NCI-H524 (cell line): Measurements from ENCODE around the gene CELF2.

Experiments used
- DNase-seq, 2 experiments: peaks; one replicate each; lab custom pipeline; 2025; lab: John Stamatoyannopoulos, UW

The CELF2 gene

DNA sequence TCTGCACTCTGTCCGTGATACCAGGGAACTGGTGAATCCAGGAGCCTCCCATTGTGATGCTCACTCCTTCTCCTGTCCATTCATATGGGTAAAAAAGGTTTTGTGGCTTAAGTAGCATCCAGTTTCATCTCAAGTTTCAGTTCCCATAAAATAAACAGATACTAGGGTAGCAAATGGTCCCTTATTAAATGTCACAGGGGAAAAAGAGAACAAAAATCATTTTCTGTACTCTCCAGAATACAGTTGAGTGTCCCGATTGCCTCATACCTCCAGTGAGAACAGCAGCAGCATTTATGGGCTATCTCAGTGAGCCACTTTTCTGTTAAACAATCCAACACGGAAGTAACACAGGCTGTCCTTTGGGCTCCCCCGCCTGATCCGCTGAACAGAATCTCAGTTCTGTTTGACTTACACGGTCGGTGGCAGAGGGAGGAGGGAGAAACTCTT, 179.6 kb downstream of the CELF2 start:
- DNase-seq: peak in 1 of 2 experiments; percentile 4

DNA sequence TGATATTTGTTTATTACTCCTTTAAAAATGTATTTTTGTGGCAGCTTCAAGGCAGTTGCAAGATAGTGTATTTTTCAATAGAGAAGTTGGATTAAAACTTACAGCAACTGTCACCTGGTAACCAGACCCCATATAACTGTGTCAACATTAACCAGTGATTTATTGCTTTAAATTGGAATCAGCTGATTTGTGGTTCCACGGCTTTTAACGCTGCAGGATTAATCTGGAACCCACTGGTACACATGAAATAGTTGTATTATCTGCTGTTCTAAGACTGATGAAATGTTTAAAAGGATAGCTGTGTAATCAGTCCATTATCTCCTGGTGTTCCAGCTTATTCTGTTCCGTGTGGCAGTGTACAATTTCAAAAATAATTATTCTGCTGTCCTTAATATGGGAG, 180.2 kb downstream of the CELF2 start:
- DNase-seq: no peak

DNA sequence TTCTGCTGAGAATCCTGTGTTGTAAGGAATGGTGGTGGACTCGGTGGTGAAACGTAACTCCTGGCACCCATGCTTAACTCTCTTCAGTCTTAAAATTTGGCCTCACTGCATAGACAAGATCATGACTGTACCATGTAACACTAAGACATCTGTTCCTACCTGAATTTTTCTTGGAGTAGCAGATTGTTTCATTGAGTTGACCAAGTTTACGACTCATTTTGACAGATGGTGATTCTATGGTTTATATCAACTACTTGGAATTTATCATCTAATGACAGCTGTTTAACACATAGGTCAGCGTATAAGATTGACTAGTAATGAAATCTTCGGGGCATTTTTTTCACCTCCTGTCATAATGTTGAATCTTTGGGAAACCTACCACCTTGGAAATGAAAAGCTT, 184.2 kb downstream of the CELF2 start:
- DNase-seq: peak; percentile 7 to 76

DNA sequence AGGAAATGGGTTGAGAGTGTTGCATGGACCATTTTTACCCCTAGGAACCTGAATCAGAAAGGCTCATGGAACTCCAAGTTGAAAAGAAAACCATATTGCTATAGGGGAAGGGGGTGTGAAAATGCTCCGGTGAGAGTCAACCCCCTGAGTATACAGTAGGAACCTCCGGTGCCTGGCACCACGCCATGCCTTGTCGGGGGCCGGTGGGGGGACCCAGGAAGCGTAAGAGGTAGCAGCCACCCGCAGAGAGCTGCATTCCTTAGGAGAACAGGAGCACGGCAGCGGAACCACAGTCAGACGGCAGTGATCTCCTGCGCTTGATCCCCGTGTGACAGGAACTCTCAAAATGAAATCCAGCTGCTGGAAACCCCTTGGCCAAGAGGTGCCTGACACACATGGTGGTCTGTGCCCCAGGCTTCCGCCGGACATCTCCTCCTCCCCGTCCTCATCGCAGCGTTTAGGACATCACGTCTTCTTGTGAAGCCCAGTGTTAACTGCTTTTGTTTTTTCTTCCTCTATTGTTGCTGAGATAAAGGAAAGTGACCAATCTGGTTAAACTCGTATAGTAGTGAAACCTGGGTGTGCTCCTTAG, 186.8 kb downstream of the CELF2 start:
- no peak for DNase-seq

DNA sequence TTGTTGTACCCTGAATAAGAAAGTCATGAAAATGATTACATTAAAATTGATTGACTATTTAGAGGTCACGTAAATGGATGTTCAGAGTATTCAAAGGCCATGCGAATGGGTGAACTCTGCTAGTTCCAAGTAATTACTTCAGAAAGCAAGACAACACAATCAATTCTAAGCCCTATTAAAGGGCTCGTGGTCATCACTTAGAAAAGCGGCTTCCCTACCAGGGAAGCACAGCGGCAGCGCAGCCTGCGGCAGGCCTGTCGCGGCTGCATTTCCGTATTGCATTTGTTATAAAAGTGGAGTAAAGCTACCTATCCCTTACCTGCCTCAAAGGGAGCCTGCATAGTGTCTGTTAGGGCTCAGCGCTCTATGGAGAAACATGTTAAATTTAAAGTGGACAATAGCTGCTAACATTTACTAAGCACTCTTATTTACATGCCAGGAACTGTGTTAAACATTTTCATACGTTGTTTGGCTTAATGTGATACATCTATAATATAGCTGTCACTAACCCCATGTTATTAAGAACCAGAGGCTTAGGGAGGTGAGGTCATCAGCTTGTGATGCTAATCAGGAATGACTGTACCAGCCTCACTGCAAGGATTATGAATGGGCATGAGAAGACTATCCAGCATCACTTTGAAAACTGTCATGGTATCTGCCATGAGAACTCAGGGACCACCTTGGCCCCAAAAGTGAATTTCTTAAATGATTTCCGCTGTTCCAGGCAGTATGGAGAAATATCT, 187.5 kb downstream of the CELF2 start:
- no peak for DNase-seq

DNA sequence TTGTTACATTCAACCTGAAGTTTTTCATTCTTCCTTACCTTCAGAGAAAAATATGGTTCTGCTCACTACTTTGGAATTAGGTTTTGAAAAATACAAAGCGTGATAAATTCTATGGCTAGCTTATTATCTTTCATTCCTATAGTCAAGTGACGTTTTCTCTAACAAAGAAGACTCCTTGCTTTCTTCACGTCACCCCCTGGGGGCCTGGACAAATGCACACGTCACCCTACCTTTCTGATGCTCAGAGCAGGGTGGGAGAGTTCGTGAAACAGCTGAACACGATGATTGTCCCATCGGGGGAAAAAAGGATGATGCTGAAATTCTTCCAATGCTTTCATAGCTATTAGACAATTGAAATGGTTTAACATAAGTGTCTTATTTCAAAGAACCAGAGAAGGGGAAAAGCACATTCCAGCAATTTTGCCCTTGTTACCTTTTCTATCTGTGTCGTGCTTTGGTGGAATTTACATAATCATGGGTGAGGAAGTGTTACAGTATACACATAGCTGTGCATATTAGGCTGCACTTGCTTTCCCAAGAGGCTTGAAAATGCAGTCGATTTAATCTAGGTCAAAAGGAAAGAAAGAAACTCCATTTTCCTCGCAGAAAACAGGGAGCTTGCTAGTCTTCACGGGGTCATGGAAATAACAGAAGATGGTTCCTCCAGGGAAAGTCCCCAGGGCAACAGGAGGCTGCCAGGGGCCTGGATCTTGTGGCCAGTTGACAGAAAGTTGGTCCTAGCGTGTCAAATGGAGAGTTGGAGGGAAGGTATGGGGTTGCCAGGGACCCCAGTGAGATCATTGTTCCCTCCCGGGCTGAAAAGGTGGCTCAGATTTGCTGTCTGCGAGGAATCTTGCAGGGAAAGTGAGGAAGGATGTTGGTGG, 189.2 kb downstream of the CELF2 start:
- DNase-seq: no peak

DNA sequence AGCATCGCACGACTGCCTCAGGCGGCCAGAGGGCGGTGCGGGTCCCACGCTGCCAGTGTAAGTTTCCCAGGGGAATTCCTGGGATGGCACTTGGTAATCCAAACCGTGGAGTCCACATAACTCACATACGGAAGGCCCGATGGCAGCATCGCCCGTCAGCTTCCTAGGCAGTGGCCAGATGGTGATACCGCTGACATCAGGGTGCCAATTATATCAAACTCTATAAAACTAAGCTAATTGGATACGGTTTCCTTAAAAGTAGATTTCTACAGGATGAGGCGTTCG, 189.8 kb downstream of the CELF2 start:
- peak; percentile 56 to 85 for DNase-seq

DNA sequence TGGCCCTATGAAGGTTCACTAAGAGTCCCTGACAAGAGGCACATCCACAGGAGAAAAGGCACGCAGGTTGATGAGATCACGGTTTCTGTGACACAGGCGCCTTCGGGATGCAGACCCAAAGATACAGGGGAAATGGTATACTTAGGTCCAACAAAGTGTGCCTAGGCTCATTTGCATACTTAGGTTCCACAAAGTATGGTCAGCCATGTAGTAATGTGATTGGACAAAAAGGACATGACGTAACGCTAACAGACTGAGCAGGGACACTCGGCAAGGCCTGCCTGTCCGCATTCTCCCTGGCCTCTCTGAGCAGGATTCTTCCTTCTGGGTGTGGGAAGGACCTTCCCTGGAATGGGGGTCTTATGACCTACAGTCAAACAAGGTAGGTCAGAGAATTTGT, 190.6 kb downstream of the CELF2 start:
- DNase-seq: no peak

DNA sequence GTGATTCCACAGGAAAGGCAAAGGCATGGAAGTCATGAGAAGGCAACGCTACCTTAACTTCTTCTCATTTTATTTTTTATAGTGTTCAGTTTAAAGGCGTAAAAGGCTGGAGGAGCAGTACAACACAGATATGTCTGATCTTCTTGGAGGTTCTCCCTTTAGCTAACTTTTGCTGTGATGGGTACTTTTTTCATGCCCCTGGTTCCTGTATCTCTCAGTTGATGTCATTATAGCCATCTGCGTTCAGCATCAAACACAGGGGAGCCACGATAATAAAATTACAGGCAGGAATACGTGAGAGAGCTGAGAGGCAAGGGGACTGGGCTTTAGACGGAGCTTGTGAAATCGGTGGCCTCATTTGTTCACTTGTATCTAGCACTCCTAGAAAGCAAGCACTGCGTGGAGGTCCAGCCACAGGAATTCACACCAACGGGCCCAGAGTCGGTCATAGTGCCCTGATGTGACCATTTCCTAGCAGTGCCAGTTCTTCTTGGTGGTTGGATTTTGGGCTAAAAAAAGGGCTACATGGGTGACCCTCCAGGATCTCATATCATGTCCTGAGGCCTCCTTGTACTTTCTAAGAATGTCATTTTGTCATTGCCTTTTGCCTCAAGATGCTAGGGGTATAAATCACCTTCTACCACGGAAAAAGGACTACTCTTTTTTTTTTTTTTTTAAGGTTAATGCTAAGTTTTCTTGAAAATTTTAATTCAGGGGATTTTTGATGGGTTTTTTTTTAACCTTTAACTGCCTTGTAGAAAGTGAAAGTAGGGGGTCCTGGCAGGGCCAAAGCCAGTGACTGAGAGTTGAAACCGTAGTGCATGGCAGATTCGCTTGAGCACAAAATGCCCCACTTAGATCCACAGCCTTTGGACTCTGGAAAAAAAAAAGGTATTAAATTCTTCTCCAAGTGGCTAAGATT, 191.5 kb downstream of the CELF2 start:
- no peak for DNase-seq

DNA sequence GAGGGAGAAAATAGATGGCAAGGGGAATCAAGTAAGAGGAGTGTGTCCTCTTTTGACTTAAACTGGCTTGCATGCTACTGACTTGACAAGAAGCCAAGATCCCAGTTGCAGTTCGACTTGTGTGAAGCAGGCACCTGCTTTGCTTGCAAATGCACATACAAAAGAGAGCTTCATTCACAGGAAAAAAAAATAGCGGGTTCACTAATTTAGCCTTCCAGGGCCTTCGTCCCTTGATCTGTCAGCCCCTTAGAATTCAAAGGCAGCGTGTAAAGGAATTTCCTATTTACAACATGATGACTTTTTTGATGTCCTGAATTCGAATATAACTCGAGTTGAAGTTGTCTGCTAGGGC, 192.1 kb downstream of the CELF2 start:
- DNase-seq: no peak

DNA sequence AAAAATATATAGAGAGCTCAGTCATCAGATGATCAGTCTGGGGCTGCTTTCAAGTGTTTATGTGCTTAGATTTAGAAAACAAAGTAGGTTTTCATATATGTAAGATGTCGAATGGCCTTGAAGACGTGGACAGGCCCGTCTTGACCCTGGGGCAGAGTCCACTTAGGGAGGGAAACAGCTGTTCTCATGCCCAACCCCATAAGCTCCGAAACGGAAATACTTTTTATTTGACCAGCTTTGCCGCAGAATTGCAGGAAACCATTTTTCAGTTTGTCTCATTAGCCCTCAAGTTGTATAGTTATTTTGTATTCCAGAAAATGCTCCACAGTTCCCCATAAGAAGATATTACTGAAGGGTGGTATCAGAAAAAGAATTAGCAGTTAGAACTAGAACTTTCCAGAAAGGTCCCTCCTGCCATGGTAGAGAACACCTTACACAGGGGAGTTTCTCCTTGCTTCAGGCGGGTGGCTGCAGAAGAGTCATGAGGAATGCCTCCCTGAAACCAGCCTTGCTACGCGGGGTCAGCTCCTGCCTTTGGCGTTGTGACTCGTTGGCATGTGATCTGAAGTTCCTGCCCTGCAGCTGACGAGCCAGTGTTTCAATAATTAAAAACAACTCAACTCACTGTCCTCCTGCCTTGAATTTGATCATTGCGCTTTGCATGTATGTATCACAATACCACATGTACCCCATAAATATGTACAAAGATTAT, 192.7 kb downstream of the CELF2 start:
- DNase-seq: no peak

DNA sequence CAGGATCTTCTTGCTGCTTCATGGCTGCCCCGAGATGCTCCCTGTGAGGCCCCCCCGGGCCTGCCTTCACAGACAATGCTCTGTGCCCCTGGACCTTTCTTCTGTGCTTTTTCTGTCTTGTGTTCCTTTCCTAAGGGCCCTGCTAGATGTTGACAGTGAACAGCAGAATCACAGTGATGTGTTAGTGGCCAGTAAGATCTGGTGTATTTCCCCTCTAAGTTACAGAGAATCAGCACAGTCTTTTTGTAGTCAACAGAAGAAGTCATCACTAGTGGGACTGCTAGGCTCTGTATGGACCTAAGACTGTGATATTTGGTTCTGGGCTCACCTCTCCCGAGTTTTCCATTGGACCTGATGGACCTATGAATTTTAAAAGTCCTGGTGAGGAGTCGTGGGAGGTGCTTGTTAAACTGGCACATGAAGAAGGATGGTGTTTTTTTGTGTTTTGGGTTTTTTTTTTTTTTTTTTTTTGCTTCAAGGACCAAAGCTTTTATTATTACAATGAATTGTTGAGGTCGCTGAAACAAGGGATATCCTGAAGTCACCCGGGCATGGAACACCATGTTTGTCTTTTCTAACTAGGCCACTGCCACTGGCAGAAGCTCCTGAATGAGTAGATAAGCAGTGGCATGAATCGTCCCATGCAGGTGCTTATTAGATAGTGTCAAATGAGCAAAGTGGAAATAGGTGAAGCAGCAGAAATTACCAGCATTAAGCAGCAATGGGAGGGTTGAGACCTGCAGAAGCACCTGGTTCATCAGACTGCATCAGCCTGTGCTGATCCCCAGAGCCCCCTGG, 194.8 kb downstream of the CELF2 start:
- no peak for DNase-seq

DNA sequence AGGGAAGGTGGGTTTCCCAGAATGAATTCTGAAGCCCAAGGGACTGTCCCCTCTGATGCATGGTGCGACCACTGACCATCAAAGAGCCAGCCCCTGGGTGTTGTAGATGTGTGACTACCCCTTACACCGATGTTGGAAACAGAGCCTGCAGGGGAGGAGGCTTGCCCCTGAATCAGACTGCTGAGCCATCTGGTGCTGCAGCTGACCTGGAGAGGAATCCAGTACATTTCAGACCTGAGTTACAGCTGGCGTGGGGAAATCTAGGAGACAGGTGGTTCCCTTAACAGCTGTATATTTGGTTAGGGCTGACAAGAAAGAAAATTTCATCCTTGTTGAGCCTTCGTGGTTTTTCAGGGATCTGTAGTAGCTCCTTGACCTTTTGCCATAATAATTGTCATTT, 195.5 kb downstream of the CELF2 start:
- peak; percentile 23 to 77 for DNase-seq

DNA sequence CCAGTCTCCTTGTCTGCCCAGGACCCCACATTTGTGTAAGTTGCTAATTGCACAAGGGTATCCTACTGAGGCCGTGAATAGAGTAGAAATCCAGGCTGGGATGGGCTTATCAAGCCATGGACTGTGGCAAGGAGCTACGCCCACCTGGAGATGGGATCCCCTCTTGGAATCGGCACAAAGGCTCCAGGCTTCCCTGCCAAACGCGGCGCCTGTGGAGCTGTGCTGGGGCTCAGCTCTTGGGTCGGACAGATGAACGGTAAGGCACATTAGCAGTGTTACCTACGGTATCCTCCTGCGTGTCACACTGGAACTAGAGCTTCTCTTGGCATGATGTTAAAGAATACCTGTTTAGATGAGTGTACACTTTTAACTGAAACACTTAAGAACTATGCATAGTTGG, 196.7 kb downstream of the CELF2 start:
- no peak for DNase-seq

DNA sequence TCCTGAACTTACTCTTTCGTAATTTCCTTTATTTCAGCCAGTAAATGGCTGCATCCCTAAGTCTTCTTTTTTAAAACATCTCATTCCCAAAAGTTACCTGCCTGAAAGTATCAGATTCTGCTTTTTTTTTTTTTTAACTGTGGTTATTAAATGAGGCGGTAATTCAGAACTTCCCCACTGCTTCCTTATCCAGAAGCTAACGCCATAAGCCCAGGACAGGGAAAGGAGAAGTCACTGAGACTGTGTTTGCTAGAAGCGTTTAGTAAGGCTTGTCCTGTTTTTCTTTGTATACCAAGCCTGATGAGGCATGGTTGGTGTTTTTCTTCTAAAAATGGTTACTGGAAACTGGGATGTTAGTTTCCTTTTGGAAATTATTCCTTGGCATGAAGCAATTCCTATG, 197.8 kb downstream of the CELF2 start:
- DNase-seq: no peak

DNA sequence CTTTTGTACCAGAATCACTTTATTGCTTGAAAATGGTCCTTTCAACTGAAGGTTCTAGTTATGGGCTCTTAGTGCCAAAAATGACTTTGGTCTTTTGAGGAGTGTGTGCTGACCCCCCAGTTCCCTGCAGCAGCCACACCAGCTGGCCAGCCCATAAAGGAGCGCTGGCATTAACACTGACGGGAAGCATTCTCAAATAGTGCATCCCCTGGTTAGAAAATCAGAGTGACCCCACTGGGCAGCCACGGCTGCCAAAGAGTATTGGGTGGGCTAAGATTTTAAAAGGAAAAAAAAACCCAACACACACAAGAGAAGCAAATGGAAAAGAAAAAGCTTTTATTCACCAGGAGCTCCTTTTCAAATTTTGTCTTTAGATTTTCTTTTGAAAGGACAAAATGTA, 199.8 kb downstream of the CELF2 start:
- DNase-seq: no peak

DNA sequence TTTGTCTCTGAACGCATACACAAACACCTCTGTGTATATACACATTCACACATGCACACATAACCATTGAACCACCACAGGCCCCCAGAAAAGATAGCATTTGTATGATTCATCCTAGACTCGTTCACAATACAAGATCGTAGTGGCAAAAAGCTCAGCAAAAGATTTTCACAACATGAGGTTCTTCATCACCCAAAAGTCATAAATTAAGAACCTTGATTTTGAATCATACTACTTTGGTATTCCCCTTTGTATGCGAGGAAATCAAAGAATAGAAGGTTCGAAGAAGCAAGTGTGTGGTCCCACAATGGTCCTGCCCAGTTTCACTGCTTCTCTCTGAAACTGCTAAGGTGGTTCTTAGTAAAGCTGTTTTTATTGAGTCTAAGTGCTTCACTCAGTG, 200.7 kb downstream of the CELF2 start:
- DNase-seq: no peak

DNA sequence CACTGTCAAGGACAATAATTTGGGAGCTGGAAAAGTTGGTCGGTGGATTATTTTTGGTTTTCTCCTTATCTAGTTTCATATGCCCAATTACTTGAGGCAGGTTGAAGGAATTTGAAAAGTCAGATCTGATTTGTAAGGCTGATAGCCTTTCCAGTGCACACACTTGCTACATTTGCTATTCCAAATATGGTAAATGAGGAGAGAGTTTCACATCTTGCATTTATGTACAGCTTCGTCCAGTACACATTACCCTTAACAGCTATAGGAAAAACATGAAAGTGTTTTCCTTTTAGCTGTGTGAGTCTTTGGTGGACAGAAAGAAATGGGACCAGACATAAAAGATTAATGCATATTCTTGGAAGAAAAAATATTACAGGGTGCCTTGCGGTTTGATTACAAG, 201.8 kb downstream of the CELF2 start:
- DNase-seq: no peak

DNA sequence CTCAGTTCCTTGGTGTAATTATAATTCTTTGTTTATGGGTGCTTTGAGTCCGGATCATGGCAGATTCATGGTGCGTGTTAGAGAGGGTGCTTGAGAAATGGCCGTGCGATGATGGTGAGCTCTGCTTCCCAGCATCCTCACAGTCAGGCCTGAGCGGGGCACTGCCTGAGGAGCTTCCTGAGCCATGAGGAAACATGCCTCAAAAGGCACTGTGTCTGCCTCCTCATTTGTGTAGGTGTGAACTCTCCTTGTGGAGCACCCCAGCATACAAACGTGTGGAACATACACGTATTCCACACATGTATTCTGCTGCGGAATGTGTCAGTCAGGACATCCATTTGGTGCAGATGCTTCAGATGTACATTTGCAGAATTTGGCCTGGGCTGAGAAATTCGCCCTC, 205.4 kb downstream of the CELF2 start:
- no peak for DNase-seq

DNA sequence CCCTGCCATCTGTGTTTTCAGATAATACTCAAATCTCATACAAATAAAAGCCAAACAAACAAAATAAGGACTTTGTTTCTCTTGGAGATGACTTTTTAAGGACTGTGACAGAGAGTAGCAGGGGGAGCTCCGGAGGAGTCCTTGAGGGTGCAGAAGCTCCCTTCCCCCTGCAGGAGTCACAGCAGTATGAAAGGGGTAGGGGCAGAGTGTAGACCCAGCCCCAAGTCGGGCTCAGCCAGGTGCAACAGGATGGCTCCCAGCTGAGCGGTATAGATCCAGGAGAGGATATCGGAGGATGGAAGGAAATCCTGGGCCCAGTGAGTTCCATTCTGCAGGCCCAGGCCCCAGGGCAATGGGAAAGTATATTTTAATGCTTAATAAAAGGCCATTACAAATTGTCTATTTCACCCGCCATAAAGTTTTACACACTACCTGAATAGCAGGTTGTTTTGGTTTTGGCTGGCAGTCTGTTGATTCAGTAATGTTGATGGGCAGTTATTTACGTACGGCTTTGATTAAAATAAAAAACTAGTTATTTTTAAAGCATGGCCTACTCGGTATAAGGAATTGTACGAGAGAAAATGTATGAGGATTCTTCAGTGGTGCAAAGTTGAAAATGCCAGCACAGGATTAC, 206.0 kb downstream of the CELF2 start:
- DNase-seq: no peak
